OCI-LY1 (cell line): ENCODE data around the gene ADAMTS18.

Experiments used
- CTCF ChIP-seq: fragments of 200-600 bp; sonication (generic), shearing (Covaris generic); IDR thresholded peaks from 2 replicates; pipeline ENCODE4 v1.5.1; 2017; ENCODE audit warnings: mild to moderate bottlenecking, antibody characterized with exemption, low read length, moderate library complexity, mixed read lengths
- EZH2 ChIP-seq: fragments of 200-600 bp; sonication (generic), shearing (Covaris generic); IDR thresholded peaks from 2 replicates; pipeline ENCODE4 v1.8.0; 2017; ENCODE audit warnings: borderline replicate concordance, mixed run types, mild to moderate bottlenecking, antibody characterized with exemption, low read length, moderate library complexity, mixed read lengths

DNA sequence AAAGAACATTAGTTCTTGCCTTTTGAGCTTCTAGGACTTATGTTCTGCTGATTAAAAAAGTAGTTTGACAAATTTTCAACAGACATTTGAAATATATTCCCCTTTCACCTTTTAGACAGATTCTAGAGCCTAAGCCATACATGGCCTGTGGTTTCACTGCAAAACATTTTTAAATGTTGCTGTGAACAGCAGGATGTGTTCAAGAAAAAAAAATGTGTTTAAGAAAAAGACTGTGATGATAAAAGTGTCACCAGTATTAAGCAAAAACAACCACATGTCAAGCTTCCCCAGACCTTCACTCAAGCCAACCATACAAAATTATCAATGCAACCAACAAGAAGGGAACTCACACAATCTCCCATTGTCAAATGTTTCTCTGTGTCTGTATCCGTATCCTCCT is 132.2 kb downstream of the ADAMTS18 start:
- TF ChIP-seq CTCF (no peak), EZH2 (no peak)
